HFFc6 (cell line): ENCODE data around the gene MRPS10. TPM values are rescaled to one million over a fixed set of nuclear protein-coding genes. Genes with fewer than 3 reads are reported as not detected.

ENCODE experiments used
- DNase-seq: peaks from one replicate; pipeline ENCODE4 v3.0.0-alpha.2; 2018
- H3K27ac Mint-ChIP-seq: 2 replicates; pipeline ENCODE4 v1.8.0; 2020; ENCODE audit warnings: mild to moderate bottlenecking, mixed read lengths
- H3K27me3 Mint-ChIP-seq: 2 replicates; pipeline ENCODE4 v1.8.0; 2021; ENCODE audit warnings: mild to moderate bottlenecking, moderate library complexity, mixed read lengths; ENCODE audit not compliant: insufficient read depth
- H3K36me3 Mint-ChIP-seq: 2 replicates; pipeline ENCODE4 v1.8.0; 2021; ENCODE audit warnings: low read depth, mixed read lengths
- H3K4me1 Mint-ChIP-seq: 2 replicates; pipeline ENCODE4 v1.8.0; 2020; ENCODE audit warnings: low read depth, mixed read lengths
- H3K4me3 Mint-ChIP-seq: 2 replicates; pipeline ENCODE4 v1.8.0; 2020; ENCODE audit warnings: mild to moderate bottlenecking, moderate library complexity, mixed read lengths
- H3K9me3 Mint-ChIP-seq: 2 replicates; pipeline ENCODE4 v1.8.0; 2020; ENCODE audit warnings: mild to moderate bottlenecking, mixed read lengths
- CTCF ChIP-seq: fragments of 200-600 bp; sonication (generic); IDR thresholded peaks from 2 replicates; pipeline ENCODE4 v1.5.0; 2021; ENCODE audit warnings: antibody characterized with exemption, mild to moderate bottlenecking
- total RNA-seq, 6 experiments: library from RNA; stranded (reverse); fragmentation: NEBNext Ultra II Directional; extraction: Animal tissue kit (Norgen Biotek cat#: 25700); gene quantifications; 2 replicates in 1 of 6; 3 replicates in 5 of 6; pipeline ENCODE4 v1.2.3, GENCODE V29; 2021

The MRPS10 gene
- total RNA-seq, 6 experiments from 2014 or later: 40.9 to 49.3 (median 43.8) TPM

DNA sequence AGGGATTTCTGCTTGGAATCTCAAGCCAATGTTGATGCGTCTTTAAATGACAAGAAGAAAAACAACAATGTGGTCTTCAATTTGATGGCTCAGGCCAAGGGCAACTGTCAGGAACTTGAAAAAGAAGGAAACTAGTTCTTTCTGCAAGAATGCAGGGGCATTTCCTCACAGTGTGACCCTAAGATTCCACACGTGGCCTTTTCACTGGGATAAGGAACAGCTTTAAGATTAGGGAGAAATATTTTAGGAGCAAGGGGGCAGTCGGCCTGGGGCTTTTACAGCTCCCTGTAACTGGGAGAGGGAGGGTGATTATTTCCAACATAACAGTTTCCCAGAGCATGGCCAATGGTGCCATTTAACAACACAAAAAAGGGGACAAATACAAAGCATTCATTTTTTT is 39.4 kb upstream of the MRPS10 start:
- Mint-ChIP-seq H3K4me3 (no peak overlapping the region), H3K4me1 (peaks cover 73% of the 10 kb centered on the region), H3K9me3 (no peaks in the 10 kb centered on the region), H3K36me3 (peaks cover 60% of the 10 kb centered on the region), H3K27me3 (peaks cover 1% of the 10 kb centered on the region), H3K27ac (0 out of 2 replicates have a peak overlapping the region, but pooled peaks have one; percentile 8)
- no peak for DNase-seq
- no peak for TF ChIP-seq CTCF

- H3K4me1 Mint-ChIP-seq: peaks cover 69% of the 10 kb centered on the region
- DNase-seq: peak; percentile 53
- H3K36me3 Mint-ChIP-seq: peaks cover 65% of the 10 kb centered on the region
- H3K27me3 Mint-ChIP-seq: no peaks in the 10 kb centered on the region; the same call in 1 of the 2 replicates
- TF ChIP-seq CTCF: no peak
- H3K27ac Mint-ChIP-seq: peak overlapping the region; percentile 81
- no peaks in the 10 kb centered on the region for H3K9me3 Mint-ChIP-seq
- H3K4me3 Mint-ChIP-seq: peak overlapping the region; percentile 36; the same call in 1 of the 2 replicates
These were observed 37.4 kb upstream of the MRPS10 start for GRCh38 chr6:42255050-42255449.

- no peak for DNase-seq
- Mint-ChIP-seq H3K27me3 (no peaks in the 10 kb centered on the region; the same call in 1 of the 2 replicates), H3K4me1 (peaks cover 68% of the 10 kb centered on the region), H3K4me3 (no peak overlapping the region), H3K27ac (peak overlapping the region; percentile 81), H3K9me3 (no peaks in the 10 kb centered on the region), H3K36me3 (peaks cover 67% of the 10 kb centered on the region)
- TF ChIP-seq CTCF: no peak
These were observed 36.8 kb upstream of the MRPS10 start for GRCh38 chr6:42254505-42254904.

- peaks cover 74% of the 10 kb centered on the region for H3K36me3 Mint-ChIP-seq
- no peaks in the 10 kb centered on the region for H3K9me3 Mint-ChIP-seq
- no peak for DNase-seq
- no peak overlapping the region for H3K4me3 Mint-ChIP-seq
- H3K27me3 Mint-ChIP-seq: no peaks in the 10 kb centered on the region; the same call in 1 of the 2 replicates
- peak overlapping the region; percentile 56 for H3K27ac Mint-ChIP-seq
- no peak for TF ChIP-seq CTCF
- peaks cover 69% of the 10 kb centered on the region for H3K4me1 Mint-ChIP-seq
These were observed 34.4 kb upstream of the MRPS10 start for GRCh38 chr6:42251911-42252637.

DNA sequence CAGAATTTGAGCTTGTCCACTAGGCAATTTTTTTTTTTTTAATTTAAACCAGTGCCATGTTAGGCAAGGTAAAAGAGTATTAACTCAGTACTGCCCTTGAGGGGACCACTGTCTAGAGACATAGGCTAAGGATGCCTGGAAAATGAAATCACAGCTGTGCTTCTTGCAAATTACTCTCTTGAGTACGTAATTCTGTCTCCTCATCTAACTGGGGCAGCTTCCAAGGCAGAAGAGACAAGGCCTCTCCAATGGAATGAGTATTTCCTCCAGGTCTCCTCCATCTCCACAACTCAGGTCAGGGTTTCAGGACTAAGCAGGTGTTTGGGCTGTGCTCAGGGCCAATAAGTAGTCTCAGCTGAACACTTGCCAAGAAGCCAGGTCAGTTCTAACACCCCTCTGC is 33.8 kb upstream of the MRPS10 start:
- peaks cover 67% of the 10 kb centered on the region for H3K4me1 Mint-ChIP-seq
- peak overlapping the region; percentile 56 for H3K27ac Mint-ChIP-seq
- H3K27me3 Mint-ChIP-seq: no peaks in the 10 kb centered on the region; the same call in 1 of the 2 replicates
- peaks cover 68% of the 10 kb centered on the region for H3K36me3 Mint-ChIP-seq
- H3K9me3 Mint-ChIP-seq: no peaks in the 10 kb centered on the region
- TF ChIP-seq CTCF: no peak
- peak; percentile 21 for DNase-seq
- H3K4me3 Mint-ChIP-seq: no peak overlapping the region
